Astrocyte of the spinal cord (primary cell): ENCODE data around the gene CST1.
"Not testable (repeated sequence)": the region's sequence is repeated elsewhere in the genome, so short reads cannot be mapped to it uniquely, and the experiment has no call there.

ENCODE experiments used
- DNase-seq: peaks from one replicate; pipeline ENCODE4 v3.0.0; 2011; ENCODE audit warnings: low read depth, low spot score
- H3K4me3 ChIP-seq: 2 replicates; pipeline ENCODE4 v1.5.1; 2011; ENCODE audit warnings: low read depth, mild to moderate bottlenecking, low read length, moderate library complexity
- CTCF ChIP-seq: IDR thresholded peaks from 2 replicates; pipeline ENCODE4 v1.5.1; 2012; ENCODE audit warnings: low read depth, mild to moderate bottlenecking, low read length, inconsistent platforms
- in situ Hi-C: cut with HindIII; loops from 2 replicates; pipeline ENCODE4 v1.10.0; 2017; ENCODE audit warnings: low sequenced_read_pairs

CST1 gene

GRCh38 chr20:23753589-23753988 is 2.9 kb upstream of the CST1 start:
- in situ Hi-C loops = no loop called here
- no peak for DNase-seq
- no peak for TF ChIP-seq CTCF
- no peak overlapping the region for H3K4me3 ChIP-seq

- TF ChIP-seq CTCF = no peak
- no peak overlapping the region for H3K4me3 ChIP-seq
- in situ Hi-C loops = no loop called here
- DNase-seq = no peak
Measured at GRCh38 chr20:23753194-23753548, 2.4 kb upstream of the CST1 start.

DNA sequence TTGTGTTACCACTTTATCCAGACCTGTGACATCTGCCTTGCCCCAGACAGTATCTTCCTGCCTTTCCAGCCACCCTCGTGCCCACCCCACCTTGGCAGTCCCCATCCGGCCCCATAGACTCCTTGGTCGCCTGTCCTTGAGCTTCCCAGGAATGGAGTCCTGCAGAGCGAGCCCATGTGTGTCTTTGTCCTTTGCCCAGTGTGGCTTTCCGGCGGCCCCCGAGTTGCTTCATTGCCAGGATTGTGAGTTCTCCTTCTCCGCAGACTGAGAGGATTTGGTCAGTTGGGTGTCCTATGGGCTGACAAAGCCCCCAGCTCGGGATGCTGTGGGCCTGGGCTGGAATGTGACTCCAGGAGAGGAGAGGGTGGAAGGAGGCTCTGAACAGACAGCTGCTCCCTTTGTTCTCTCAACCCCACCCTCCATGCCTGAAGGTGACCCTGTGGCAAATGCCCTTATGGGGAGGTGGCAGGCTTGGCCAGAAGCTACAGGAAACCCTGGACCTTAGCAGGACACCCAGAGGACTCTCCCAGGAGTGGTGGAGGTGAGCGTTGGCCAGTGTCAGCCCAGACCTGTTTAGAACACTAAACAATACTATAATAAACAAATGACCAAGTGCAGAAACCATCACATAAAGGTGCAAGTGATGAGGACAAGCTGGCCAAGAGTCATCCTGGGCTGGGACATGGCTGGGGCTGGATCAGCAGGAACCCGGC is 1.9 kb upstream of the CST1 start:
- in situ Hi-C loops = no loop called here
- no peak for DNase-seq

GRCh38 chr20:23752019-23752418 is 1.3 kb upstream of the CST1 start:
- in situ Hi-C loops = no loop called here
- TF ChIP-seq CTCF = no peak
- no peak for DNase-seq
- H3K4me3 ChIP-seq = no peak overlapping the region

More for the DNA sequence above, 1.9 kb upstream of the CST1 start:
- H3K4me3 ChIP-seq = no peak overlapping the region
- no peak for TF ChIP-seq CTCF

DNA sequence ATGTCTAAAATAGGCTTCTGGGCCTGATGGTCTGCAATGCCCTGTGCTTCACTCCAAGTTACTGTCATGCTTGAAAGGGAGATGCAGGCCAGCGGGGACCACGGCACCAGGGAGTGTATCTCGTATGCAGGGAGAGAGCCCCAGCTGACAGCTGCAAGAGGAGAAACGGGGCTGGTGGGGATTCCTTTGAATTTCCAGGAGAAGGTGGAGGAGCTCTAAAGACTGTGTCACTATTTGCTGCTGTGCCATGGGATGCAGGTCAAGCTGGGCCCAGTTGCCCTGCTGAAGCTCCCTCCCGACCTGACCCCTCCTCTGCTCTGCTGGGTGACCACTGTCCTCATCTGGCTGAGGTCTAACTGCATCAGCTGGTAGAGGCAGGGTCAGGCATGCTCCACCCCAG is 989 bp downstream of the CST1 start:
- in situ Hi-C loops = no loop called here
- no peak for DNase-seq
- no peak overlapping the region for H3K4me3 ChIP-seq
- no peak for TF ChIP-seq CTCF

DNA sequence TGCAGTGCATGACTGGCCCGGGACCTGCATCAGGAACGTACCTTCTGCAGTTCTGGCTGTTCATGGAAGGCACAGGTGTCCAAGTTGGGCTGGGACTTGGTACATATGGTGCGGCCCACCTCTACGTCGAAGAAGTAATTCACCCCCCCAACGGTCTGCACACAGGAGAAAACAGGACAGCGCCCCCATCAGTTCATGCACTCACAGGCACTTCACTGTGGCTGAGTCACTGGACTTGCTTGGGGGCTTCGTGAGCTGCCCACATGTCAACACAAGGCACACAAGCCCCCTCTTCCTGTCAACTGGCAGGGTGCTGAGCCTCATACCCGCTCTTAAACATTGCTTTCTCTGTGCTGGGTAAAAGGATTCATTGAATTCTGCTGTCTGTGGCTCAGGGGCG is 1.8 kb downstream of the CST1 start:
- H3K4me3 ChIP-seq, DNase-seq, in situ Hi-C loops: not testable (repeated sequence)

DNA sequence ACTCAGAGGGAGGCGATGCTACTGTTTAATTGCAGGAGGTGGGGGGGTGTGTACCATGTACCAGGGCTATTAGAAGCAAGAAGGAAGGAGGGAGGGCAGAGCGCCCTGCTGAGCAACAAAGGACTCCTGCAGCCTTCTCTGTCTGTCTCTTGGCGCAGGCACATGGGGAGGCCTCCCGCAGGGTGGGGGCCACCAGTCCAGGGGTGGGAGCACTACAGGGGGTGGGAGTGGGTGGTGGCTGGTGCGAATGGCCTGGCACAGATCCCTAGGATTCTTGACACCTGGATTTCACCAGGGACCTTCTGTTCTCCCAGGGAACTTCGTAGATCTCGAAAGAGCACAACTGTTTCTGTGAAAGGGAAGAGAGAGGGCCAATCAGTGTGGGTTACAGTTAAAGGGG is 3.2 kb downstream of the CST1 start:
- H3K4me3 ChIP-seq, DNase-seq, in situ Hi-C loops: not testable (repeated sequence)

DNA sequence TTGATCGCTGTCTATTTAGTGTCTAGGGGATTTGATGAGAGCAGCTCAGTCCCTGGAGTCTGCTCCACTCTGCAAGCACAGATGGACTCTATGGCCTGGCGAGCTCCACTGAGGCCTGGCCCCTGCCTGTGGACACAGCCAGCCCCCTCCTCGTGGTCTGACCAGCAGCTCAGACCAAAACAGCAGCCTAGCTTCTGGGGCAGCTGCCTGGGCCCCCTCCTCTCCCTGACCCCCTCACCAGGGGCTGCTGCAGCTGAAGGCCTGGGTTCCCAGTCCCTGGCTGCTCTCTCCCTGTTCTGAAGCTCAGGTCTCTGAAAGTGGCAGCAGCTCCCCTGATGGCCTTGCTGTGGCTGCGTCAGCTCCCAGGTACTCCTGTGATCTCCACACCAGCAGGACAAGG is 3.6 kb downstream of the CST1 start:
- H3K4me3 ChIP-seq, DNase-seq, in situ Hi-C loops: not testable (repeated sequence)
